K562 (cell line): ENCODE measurements around the gene TRIM73. TPM values are rescaled to one million over a fixed set of nuclear protein-coding genes. Genes with fewer than 3 reads are reported as not detected.
"Not testable (repeated sequence)": the region's sequence is repeated elsewhere in the genome, so short reads cannot be mapped to it uniquely, and the experiment has no call there.

Experiments used
- ATAC-seq: fragments of 200-7000 bp; cut with Tn5 transposase; 3 replicates; pipeline ENCODE4 v1.9.1; 2020; ENCODE audit warnings: moderate library complexity
- BruUV-seq: library from RNA; stranded (reverse); fragments of 400-500 nt; replicated peaks from 2 replicates; lab custom pipeline; 2021; lab: Mats Ljungman, UMichigan
- CTCF ChIA-PET: fragments of 300-600 bp; formaldehyde crosslinking; extraction: SDS; loops from one replicate; lab custom pipeline; 2021; ENCODE audit warnings: low intra/inter-chr PET ratio; lab: Yijun Ruan, JAX
- POLR2A ChIA-PET: fragments of 300-600, 350-650 bp; sonication (Branson Sonifier 250); formaldehyde crosslinking; extraction: SDS; loops from one replicate; lab custom pipeline; 2021; ENCODE audit warnings: antibody characterized with exemption, inconsistent platforms; lab: Yijun Ruan, JAX
- DNase-seq, 4 experiments: peaks; one replicate each; pipeline versions ENCODE4 v3.0.0 to v3.0.0-alpha.2; 2011 to 2018; ENCODE audit warnings: low spot score in 3 of 4, mixed read lengths in 3 of 4; ENCODE audit errors: extremely low read depth in 1 of 4
- FAIRE-seq: peaks from 2 replicates; lab custom pipeline; 2011; peaks lifted over from hg19 to GRCh38; lab: Jason Lieb, UNC
- H2AFZ ChIP-seq: 2 replicates; pipeline ENCODE4 v1.6.0; 2011; ENCODE audit warnings: low read depth, low read length, control low read depth, inconsistent platforms
- H3K27ac ChIP-seq: fragments of 200-600 bp; 3 replicates; pipeline ENCODE4 v1.8.0; 2011; ENCODE audit warnings: low read depth, mild to moderate bottlenecking, control low read depth, inconsistent platforms, low read length, moderate library complexity, mixed read lengths; ENCODE audit errors: extremely low read depth
- H3K27me3 ChIP-seq, 2 experiments: fragments of 300-600 bp in 1 of 2; 2 replicates in 1 of 2; 3 replicates in 1 of 2; pipeline versions ENCODE4 v1.6.0 to v1.8.0; 2011; ENCODE audit warnings: inconsistent platforms in 2 of 2, low read length in 2 of 2, mild to moderate bottlenecking in 1 of 2, mixed read lengths in 1 of 2, moderate library complexity in 1 of 2; ENCODE audit not compliant: control insufficient read depth in 2 of 2, insufficient read depth in 2 of 2
- H3K36me3 ChIP-seq: fragments of 300-600 bp; 3 replicates; pipeline ENCODE4 v1.8.0; 2011; ENCODE audit warnings: mild to moderate bottlenecking, low read length, inconsistent platforms; ENCODE audit not compliant: control insufficient read depth, insufficient read depth
- H3K4me1 ChIP-seq, 2 experiments: fragments of 200-600 bp in 1 of 2; replicated peaks in 1 of 2; 2 replicates in 1 of 2; 3 replicates in 1 of 2; pipeline versions ENCODE4 v1.5.1 to v1.8.0; 2011; ENCODE audit warnings: inconsistent platforms in 2 of 2, low read length in 2 of 2, mild to moderate bottlenecking in 1 of 2, mixed read lengths in 1 of 2, moderate library complexity in 1 of 2; ENCODE audit not compliant: control insufficient read depth in 2 of 2, insufficient read depth in 2 of 2
- H3K4me2 ChIP-seq: 2 replicates; pipeline ENCODE4 v1.6.1; 2011; ENCODE audit warnings: low read length, control low read depth, inconsistent platforms, mixed read lengths; ENCODE audit not compliant: insufficient read depth
- H3K4me3 ChIP-seq: fragments of 200-600 bp; sonication (generic), shearing (Covaris generic); 2 replicates; pipeline ENCODE4 v1.5.1; 2016; ENCODE audit warnings: control low read depth, inconsistent platforms
- H3K79me2 ChIP-seq: fragments of 200-600 bp; 3 replicates; pipeline ENCODE4 v1.8.0; 2011; ENCODE audit warnings: low read length, inconsistent platforms; ENCODE audit not compliant: control insufficient read depth, insufficient read depth
- H3K9ac ChIP-seq, 2 experiments: 2 replicates each; pipeline versions ENCODE4 v1.6.0 to v1.6.1; 2011; ENCODE audit warnings: low read depth in 2 of 2, low read length in 2 of 2, control low read depth in 1 of 2, inconsistent platforms in 1 of 2, mild to moderate bottlenecking in 1 of 2, mixed read lengths in 1 of 2; ENCODE audit not compliant: insufficient read depth in 1 of 2
- H3K9me1 ChIP-seq: one replicate; pipeline ENCODE4 v1.6.0; 2011; ENCODE audit warnings: inconsistent platforms, mild to moderate bottlenecking, low read length, moderate library complexity; ENCODE audit not compliant: control insufficient read depth, insufficient read depth
- H3K9me3 ChIP-seq: replicated peaks from 2 replicates; pipeline ENCODE4 v1.5.1; 2011; ENCODE audit warnings: low read depth, low read length, inconsistent platforms; ENCODE audit not compliant: control insufficient read depth, insufficient read depth
- H4K20me1 ChIP-seq: replicated peaks from 2 replicates; pipeline ENCODE4 v1.6.1; 2011; ENCODE audit warnings: low read length, inconsistent platforms, mixed read lengths; ENCODE audit not compliant: control insufficient read depth, insufficient read depth
- ATF1 ChIP-seq, 2 experiments: fragments of 450-650 bp in 1 of 2; IDR thresholded peaks; 2 replicates each; pipeline ENCODE4 v1.6.1; 2016; ENCODE audit warnings: missing compliant biosample characterization in 1 of 2, missing genetic modification characterization in 1 of 2
- ATF4 ChIP-seq: fragments of 450-650 bp; formaldehyde crosslinking; IDR thresholded peaks from 2 replicates; pipeline ENCODE4 v1.4.0; 2022; ENCODE audit warnings: mild to moderate bottlenecking, moderate library complexity
- C11orf30 ChIP-seq: fragments of 450-650 bp; IDR thresholded peaks from 2 replicates; pipeline ENCODE4 v1.6.1; 2016; ENCODE audit warnings: low read depth, mild to moderate bottlenecking
- CCNT2 ChIP-seq: IDR thresholded peaks from 2 replicates; pipeline ENCODE4 v1.6.1; 2011; ENCODE audit warnings: borderline replicate concordance, low read depth, mild to moderate bottlenecking, moderate library complexity, mixed read lengths, low read length; ENCODE audit not compliant: insufficient read length; ENCODE audit errors: extremely low read depth
- CXXC5 ChIP-seq: fragments of 250-450 bp; sonication (Bioruptor Pico); IDR thresholded peaks from 2 replicates; pipeline ENCODE4 v1.8.0; 2022; ENCODE audit warnings: inconsistent platforms, mild to moderate bottlenecking, moderate library complexity
- GABPA ChIP-seq: fragments of 200-800 bp; sonication (Bioruptor generic); conservative IDR thresholded peaks from 2 replicates; pipeline ENCODE4 v1.6.1; 2016; ENCODE audit warnings: low read depth, missing genetic modification characterization, missing compliant biosample characterization
- ILF3 ChIP-seq: fragments of 450-650 bp; IDR thresholded peaks from 2 replicates; pipeline ENCODE4 v1.6.1; 2018; ENCODE audit warnings: antibody characterized with exemption, mild to moderate bottlenecking, moderate library complexity, borderline replicate concordance
- POLR2AphosphoS5 ChIP-seq: IDR thresholded peaks from 2 replicates; pipeline ENCODE4 v1.6.1; 2011; ENCODE audit warnings: mild to moderate bottlenecking, low read depth, low read length, moderate library complexity; ENCODE audit not compliant: control insufficient read depth, insufficient read depth
- POLR2G ChIP-seq: fragments of 200-400 bp; formaldehyde crosslinking; IDR thresholded peaks from 2 replicates; pipeline ENCODE4 v1.6.1; 2017; ENCODE audit warnings: low read depth, mild to moderate bottlenecking, antibody characterized with exemption, low read length, moderate library complexity
- RB1 ChIP-seq: fragments of 450-650 bp; IDR thresholded peaks from 2 replicates; pipeline ENCODE4 v1.6.1; 2017; ENCODE audit warnings: low read depth, mild to moderate bottlenecking
- SIN3A ChIP-seq, 2 experiments: fragments of 150-350 bp in 1 of 2; IDR thresholded peaks; 2 replicates each; pipeline ENCODE4 v1.6.1; 2011 to 2016; ENCODE audit warnings: borderline replicate concordance in 2 of 2, low read depth in 2 of 2, low read length in 2 of 2, mild to moderate bottlenecking in 2 of 2, moderate library complexity in 2 of 2; ENCODE audit not compliant: control insufficient read depth in 1 of 2
- YY1 ChIP-seq, 3 experiments: IDR thresholded peaks; 2 replicates each; pipeline ENCODE4 v1.6.1; 2011; ENCODE audit warnings: low read length in 2 of 3, mild to moderate bottlenecking in 2 of 3, moderate library complexity in 2 of 3, borderline replicate concordance in 1 of 3, control low read depth in 1 of 3, low read depth in 1 of 3; ENCODE audit not compliant: insufficient read depth in 3 of 3, insufficient replicate concordance in 2 of 3, control insufficient read depth in 1 of 3, insufficient read length in 1 of 3; ENCODE audit errors: extremely low read depth in 1 of 3
- ZBTB9 ChIP-seq: fragments of 450-650 bp; formaldehyde crosslinking; IDR thresholded peaks from 2 replicates; pipeline ENCODE4 v1.4.0; 2020; ENCODE audit warnings: mild to moderate bottlenecking, moderate library complexity
- ZNF76 ChIP-seq: fragments of 250-450 bp; sonication (Bioruptor Pico); IDR thresholded peaks from 2 replicates; pipeline ENCODE4 v1.4.0; 2020; ENCODE audit warnings: mild to moderate bottlenecking, moderate library complexity, borderline replicate concordance
- whole genome bisulfite sequencing: fragments of 100-300 bp; shearing (Covaris generic); methylation state at CpG from one replicate; pipeline ENCODE4 v1.1.6; 2016; ENCODE audit warnings: low coverage, mixed read lengths; ENCODE audit not compliant: insufficient coverage; ENCODE audit errors: missing lambda C conversion rate; 5-methylcytosine and 5-hydroxymethylcytosine counted together
- in situ Hi-C: fragments of 300-500 bp; cut with MboI; formaldehyde crosslinking; loops from 4 replicates; pipeline ENCODE4 v1.15.0; 2018; ENCODE audit warnings: inconsistent platforms, mixed read lengths
- intact Hi-C: fragments of 100-400 bp; cut with micrococcal nuclease; formaldehyde crosslinking; loops from 2 replicates; pipeline ENCODE4 v1.14.2; 2022
- polyA plus RNA-seq, 8 experiments: library from polyadenylated mRNA; depleted of rRNA in 4 of 8; stranded (reverse) in 5 of 8; unstranded in 3 of 8; fragments of >200 nt; fragmentation: Nextera tagmentation in 2 of 8; fragmentation: Illumina TruSeq in 1 of 8; extraction: Ambion mirVana in 2 of 8; extraction: Trizol in 1 of 8; gene quantifications; 2 replicates each; pipeline versions ENCODE4 v1.2.1 to v1.2.3, GENCODE V29; 2011 to 2014; ENCODE audit warnings: inconsistent platforms in 1 of 8, missing spikeins in 1 of 8
- total RNA-seq, 7 experiments: library from RNA; depleted of rRNA in 6 of 7; stranded (reverse); fragments of >200 nt in 6 of 7; fragmentation: Illumina TruSeq in 2 of 7; extraction: Trizol in 2 of 7; gene quantifications; 2 replicates each; pipeline versions ENCODE4 v1.2.1 to v1.2.3, GENCODE V29; 2011 to 2021; ENCODE audit warnings: low replicate concordance in 1 of 7
- TF ChIP-seq, protein P1 (sequence below): conservative IDR thresholded peaks from 2 replicates; pipeline ENCODE4 v1.6.1; 2011; ENCODE audit warnings: low read depth, mild to moderate bottlenecking, low read length; ENCODE audit not compliant: control insufficient read depth

TRIM73 gene
- total and polyA plus RNA-seq, 9 of the 15 experiments (the other 6 are each of a cell fraction or from before 2014, with no cell fraction given) = 0.04 to 1.2 (median 0.80) TPM; not detected in 4

DNA sequence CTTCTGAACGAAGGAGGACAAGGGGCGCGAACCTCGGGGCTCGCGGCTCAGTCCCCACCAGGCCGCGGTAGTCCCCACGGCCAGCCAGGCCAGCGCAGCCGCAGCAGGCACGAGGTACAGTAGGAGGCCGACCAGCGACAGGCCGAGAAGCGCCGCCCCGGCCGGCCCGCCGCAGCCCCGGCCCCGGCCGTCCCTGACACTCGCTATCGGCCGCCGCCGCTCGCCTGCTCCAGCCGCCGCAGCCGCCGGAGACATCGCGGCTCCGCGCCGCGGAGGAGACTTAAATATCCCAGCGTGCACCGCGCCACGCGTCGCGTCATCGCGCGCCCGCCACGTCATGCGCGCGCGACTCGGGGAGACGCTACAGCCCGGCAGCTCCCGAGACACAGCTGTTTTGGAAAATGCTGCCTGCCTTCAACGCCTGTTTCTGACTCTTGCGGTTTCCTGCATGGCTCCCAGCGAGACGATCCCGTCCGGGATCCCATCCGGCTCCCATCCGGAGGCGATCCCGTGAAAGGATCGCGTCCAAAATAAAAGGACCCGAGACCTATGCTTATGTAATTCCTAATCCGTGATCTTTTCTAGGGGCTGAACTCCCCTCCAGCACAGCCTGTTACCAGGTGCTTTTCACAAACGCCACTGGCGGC is 47.2 kb downstream of the TRIM73 start:
- Histone ChIP-seq H3K4me3 (peak overlapping the region; percentile 51), H3K36me3 (peaks cover 35% of the 10 kb centered on the region), H3K27ac (peak overlapping the region; percentile 70; the same call in 2 of the 3 replicates), H3K79me2 (peaks cover 19% of the 10 kb centered on the region), H3K9ac (peak overlapping the region; percentile 65 to 90), H3K4me2 (peak overlapping the region; percentile 60; the same call in 1 of the 2 replicates), H2AFZ (0 out of 2 replicates have a peak overlapping the region, but pooled peaks have one; percentile 55)
- H3K9me1 ChIP-seq; H3K27me3 ChIP-seq; POLR2A ChIA-PET; H4K20me1 ChIP-seq; BruUV-seq; intact Hi-C loops; CTCF ChIA-PET; H3K4me1 ChIP-seq; H3K9me3 ChIP-seq; TF ChIP-seq ATF1 (CRISPR knock-in tag; IDR thresholded peaks at IDR 0.05): not testable (repeated sequence)
- DNase-seq (peak in 1 of 4 experiments; percentile 38), ATAC-seq (peak; percentile 89), FAIRE-seq (peak; percentile 61)
- WGBS = 0% methylated on average over 26 of the region's 76 CpGs
- in situ Hi-C loops = loop anchor here (25.0 kb wide), 1 partner anchor 570 kb away; no protein-coding TSS in a partner anchor
- TF ChIP-seq, protein P1, sequence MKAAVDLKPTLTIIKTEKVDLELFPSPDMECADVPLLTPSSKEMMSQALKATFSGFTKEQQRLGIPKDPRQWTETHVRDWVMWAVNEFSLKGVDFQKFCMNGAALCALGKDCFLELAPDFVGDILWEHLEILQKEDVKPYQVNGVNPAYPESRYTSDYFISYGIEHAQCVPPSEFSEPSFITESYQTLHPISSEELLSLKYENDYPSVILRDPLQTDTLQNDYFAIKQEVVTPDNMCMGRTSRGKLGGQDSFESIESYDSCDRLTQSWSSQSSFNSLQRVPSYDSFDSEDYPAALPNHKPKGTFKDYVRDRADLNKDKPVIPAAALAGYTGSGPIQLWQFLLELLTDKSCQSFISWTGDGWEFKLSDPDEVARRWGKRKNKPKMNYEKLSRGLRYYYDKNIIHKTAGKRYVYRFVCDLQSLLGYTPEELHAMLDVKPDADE = 0 out of 2 replicates have a peak, but pooled peaks have one; percentile 41
- TF ChIP-seq ATF4 (peak; percentile 79), SIN3A (IDR thresholded peaks at IDR 0.05; ENCODE audit: borderline replicate concordance in 2 of 2, control insufficient read depth in 1 of 2, low read depth in 2 of 2, low read length in 2 of 2) (0 out of 4 replicates have a peak, but pooled peaks of 1 of the 2 experiments have one; percentile 38), POLR2AphosphoS5 (peak; percentile 47; the same call in 1 of the 2 replicates), GABPA (tag) (0 out of 2 replicates have a peak, but pooled peaks have one; percentile 14), CXXC5 (CRISPR knock-in tag) (peak; percentile 81), CCNT2 (peak; percentile 27), RB1 (peak; percentile 72; the same call in 1 of the 2 replicates), ILF3 (peak; percentile 89; the same call in 1 of the 2 replicates), ZBTB9 (CRISPR knock-in tag) (peak; percentile 95), C11orf30 (peak; percentile 18; the same call in 1 of the 2 replicates), YY1 (IDR thresholded peaks at IDR 0.05; ENCODE audit: borderline replicate concordance in 1 of 3, control insufficient read depth in 1 of 3, extremely low read depth in 1 of 3, insufficient read depth in 3 of 3, insufficient read length in 1 of 3, insufficient replicate concordance in 2 of 3, low read depth in 1 of 3, low read length in 2 of 3) (peak in 1 of 3 experiments; percentile 51), ZNF76 (peak; percentile 54; the same call in 1 of the 2 replicates), ATF1 (tag; IDR thresholded peaks at IDR 0.05) (peak; percentile 96), POLR2G (peak; percentile 79)
